Esophagus muscularis mucosa (tissue), 4 donors: ENCODE measurements around the gene ADAMTSL4. TPM values are rescaled to one million over a fixed set of nuclear protein-coding genes. Genes with fewer than 3 reads are reported as not detected.

ENCODE experiments used
- DNase-seq: peaks from one replicate; pipeline ENCODE4 v3.0.0-alpha.2; 2017; ENCODE audit errors: extremely low spot score
- H3K27ac ChIP-seq, 4 donors: fragments of 200-600 bp; sonication (generic); replicated peaks in 1 of 4; 1 replicate in 3 of 4; 2 replicates in 1 of 4; pipeline ENCODE4 v1.5.1; 2016 to 2019; ENCODE audit warnings: mild to moderate bottlenecking in 1 of 4
- H3K27me3 ChIP-seq, 4 donors: fragments of 200-600 bp; sonication (generic); one replicate each; pipeline versions ENCODE4 v1.5.1 to v1.6.0; 2016 to 2019
- H3K36me3 ChIP-seq, 4 donors: fragments of 200-600 bp; sonication (generic); one replicate each; pipeline ENCODE4 v1.5.1; 2016 to 2019
- H3K4me1 ChIP-seq, 4 donors: fragments of 200-600 bp; sonication (generic); one replicate each; pipeline ENCODE4 v1.5.1; 2016 to 2019
- H3K4me3 ChIP-seq, 4 donors: fragments of 200-600 bp; sonication (generic); 1 replicate in 2 of 4; 2 replicates in 2 of 4; pipeline ENCODE4 v1.5.1; 2016 to 2019; ENCODE audit warnings: mild to moderate bottlenecking in 4 of 4, moderate library complexity in 1 of 4
- H3K9me3 ChIP-seq, 4 donors: fragments of 200-600 bp; sonication (generic); 1 replicate in 3 of 4; 2 replicates in 1 of 4; pipeline ENCODE4 v1.5.1; 2016 to 2019
- EP300 ChIP-seq: sonication (generic); formaldehyde crosslinking; IDR thresholded peaks from one replicate; pipeline ENCODE4 v1.6.1; 2017; ENCODE audit warnings: antibody characterized with exemption
- POLR2A ChIP-seq: fragments of 450-650 bp; IDR thresholded peaks from one replicate; pipeline ENCODE4 v1.6.1; 2017; ENCODE audit warnings: antibody characterized with exemption, moderate library complexity, mild to moderate bottlenecking, low read depth
- POLR2AphosphoS5 ChIP-seq, 2 donors: sonication (generic); formaldehyde crosslinking; IDR thresholded peaks; one replicate each; pipeline ENCODE4 v1.6.1; 2017; ENCODE audit warnings: antibody characterized with exemption in 2 of 2
- WGBS: methylation state at CpG from one replicate; pipeline ENCODE4 v1.1.5; 2018; 5-methylcytosine and 5-hydroxymethylcytosine counted together
- intact Hi-C: fragments of 100-400 bp; cut with DNase I; formaldehyde crosslinking; loops from one replicate; pipeline ENCODE4 v1.15.1; 2023
- total RNA-seq, 4 donors: library from RNA; depleted of rRNA; stranded (reverse); fragments of >200 nt; gene quantifications; one replicate each; pipeline versions ENCODE4 v1.1.0 to v1.2.1, GENCODE V29; 2016
- TF ChIP-seq, protein P1 (sequence below), 3 experiments: fragments of 200-600 bp in 2 of 3; fragments of 450-650 bp in 1 of 3; sonication (generic) in 2 of 3; IDR thresholded peaks; one replicate each; pipeline ENCODE4 v1.5.1; 2017 to 2019; ENCODE audit warnings: antibody characterized with exemption in 3 of 3, mild to moderate bottlenecking in 2 of 3, moderate library complexity in 1 of 3

Gene ADAMTSL4
- total RNA-seq, 4 donors from 2014 or later: 33.6 to 86.1 (median 48.2) TPM

DNA sequence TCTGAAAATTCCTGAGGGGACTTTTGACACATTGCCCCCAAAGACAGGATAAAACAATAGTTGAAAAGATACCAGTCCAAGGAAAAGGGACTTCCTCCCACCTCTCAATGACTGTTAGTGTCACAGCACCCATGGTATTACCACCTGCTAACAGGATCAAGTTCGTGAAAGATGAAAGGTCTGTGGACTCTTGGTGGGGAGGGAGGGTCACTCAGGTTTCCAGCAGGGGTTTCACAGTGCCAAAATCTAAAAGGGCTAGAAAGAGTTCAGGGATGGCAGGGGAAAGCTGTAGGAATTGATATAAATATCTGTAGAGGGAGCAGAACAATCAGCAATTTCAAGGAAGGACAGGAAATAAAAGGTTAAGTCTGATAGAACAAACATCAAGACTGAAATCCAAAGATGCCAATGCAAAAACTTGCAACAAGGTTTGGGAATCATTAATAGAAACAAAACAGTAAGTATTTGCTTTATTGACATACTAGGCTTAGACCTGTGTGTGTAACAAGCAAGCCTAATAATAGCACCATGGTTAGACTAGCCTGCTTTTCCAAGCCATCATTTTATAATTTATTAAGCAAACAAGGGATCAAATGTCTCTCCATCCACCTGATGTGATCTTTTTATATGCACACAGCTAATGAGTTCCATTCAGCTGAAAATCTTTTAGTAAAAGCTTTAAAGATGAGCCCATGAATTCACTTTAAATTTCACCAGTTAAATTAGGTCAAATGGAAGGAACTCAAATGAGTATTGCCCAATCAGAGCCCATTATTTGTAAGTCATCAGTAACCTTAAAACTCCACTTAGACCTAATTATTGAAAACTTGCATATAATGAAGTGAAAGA, 26.5 kb downstream of the ADAMTSL4 start:
- Histone ChIP-seq H3K4me3 (peak overlapping the region; percentile 64 to 100 (median 88)), H3K9me3 (no peaks in the 10 kb centered on the region), H3K27ac (peak overlapping the region; percentile 93 to 100 (median 98)), H3K36me3 (peaks cover 44 to 83% (median 64%) of the 10 kb centered on the region in 4 donors), H3K4me1 (peaks cover 46 to 62% (median 60%) of the 10 kb centered on the region in 4 donors), H3K27me3 (no peaks in the 10 kb centered on the region)
- intact Hi-C loops: loop anchor here (5.0 kb wide), 1 partner anchor 47 kb away; no protein-coding TSS in a partner anchor
- peak in 1 of 2 donors; percentile 54 for TF ChIP-seq POLR2AphosphoS5 (IDR thresholded peaks at IDR 0.05)
- TF ChIP-seq EP300: no peak
- no peak for DNase-seq
- WGBS: 12% methylated on average over 1 of the region's 1 CpG

DNA sequence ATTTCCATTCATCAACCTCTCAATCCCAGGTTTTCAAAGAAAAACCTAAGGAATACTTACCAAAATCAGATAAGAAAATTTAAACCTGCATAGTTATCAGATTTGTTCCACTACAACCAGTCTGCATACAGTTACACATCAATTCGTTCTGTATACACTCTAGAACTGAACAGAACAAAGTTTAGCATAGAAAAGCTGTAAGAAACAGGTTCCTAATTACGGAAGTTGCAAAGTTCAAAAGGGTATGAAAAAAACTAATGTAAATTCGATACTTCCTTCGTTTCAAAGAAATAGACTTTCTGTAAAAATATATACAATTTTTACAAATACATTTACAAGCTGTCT, 27.1 kb downstream of the ADAMTSL4 start:
- Histone ChIP-seq H3K9me3 (no peaks in the 10 kb centered on the region), H3K27me3 (no peaks in the 10 kb centered on the region), H3K4me1 (peaks cover 40 to 62% (median 56%) of the 10 kb centered on the region in 4 donors), H3K36me3 (peaks cover 44 to 77% (median 60%) of the 10 kb centered on the region in 4 donors), H3K27ac (peak overlapping the region; percentile 93 to 100 (median 98)), H3K4me3 (peak overlapping the region; percentile 64 to 100 (median 88))
- intact Hi-C loops: loop anchor here (5.0 kb wide), 1 partner anchor 46 kb away; no protein-coding TSS in a partner anchor
- WGBS: 2% methylated on average over 4 of the region's 4 CpGs
- TF ChIP-seq POLR2AphosphoS5 (IDR thresholded peaks at IDR 0.05): no peak
- TF ChIP-seq EP300: no peak
- TF ChIP-seq, protein P1, sequence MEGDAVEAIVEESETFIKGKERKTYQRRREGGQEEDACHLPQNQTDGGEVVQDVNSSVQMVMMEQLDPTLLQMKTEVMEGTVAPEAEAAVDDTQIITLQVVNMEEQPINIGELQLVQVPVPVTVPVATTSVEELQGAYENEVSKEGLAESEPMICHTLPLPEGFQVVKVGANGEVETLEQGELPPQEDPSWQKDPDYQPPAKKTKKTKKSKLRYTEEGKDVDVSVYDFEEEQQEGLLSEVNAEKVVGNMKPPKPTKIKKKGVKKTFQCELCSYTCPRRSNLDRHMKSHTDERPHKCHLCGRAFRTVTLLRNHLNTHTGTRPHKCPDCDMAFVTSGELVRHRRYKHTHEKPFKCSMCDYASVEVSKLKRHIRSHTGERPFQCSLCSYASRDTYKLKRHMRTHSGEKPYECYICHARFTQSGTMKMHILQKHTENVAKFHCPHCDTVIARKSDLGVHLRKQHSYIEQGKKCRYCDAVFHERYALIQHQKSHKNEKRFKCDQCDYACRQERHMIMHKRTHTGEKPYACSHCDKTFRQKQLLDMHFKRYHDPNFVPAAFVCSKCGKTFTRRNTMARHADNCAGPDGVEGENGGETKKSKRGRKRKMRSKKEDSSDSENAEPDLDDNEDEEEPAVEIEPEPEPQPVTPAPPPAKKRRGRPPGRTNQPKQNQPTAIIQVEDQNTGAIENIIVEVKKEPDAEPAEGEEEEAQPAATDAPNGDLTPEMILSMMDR (IDR thresholded peaks at IDR 0.05): no peak
- TF ChIP-seq POLR2A: no peak
- no peak for DNase-seq

DNA sequence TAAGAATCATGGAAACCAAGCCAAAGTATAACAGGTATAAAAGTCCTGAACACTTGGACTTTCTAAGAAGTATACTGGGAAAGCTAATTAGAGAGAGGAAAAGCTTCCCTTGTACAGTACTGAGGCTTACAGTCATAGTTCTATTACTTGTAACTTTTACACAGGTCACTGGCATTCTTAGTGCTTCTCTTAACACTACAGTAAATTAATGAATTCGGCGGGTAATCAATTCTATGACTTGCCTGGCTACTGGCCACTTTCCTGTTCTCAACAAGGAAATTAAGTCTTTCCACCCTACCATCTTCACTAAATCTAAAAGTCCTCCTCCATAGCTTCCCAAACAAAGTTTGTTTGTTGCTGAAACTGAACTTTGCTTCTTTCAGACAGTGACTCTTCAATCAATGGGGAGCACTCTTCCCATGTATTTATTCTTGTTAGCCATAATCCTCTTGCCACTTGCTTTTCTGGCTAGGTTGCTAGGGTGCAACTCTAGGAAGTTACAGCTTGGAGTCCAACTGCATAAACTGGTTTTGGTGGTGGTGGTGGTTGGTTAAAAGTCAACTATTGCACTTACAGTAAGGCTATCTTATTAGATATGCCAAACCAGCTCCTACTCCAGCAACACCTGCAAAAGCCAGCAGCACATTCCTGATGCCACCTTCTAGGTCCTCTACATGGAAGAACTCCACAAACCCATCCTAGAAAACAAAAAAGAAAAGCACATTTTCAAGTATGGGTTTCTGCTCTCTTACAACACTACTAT, 27.8 kb downstream of the ADAMTSL4 start:
- peaks cover 44 to 70% (median 54%) of the 10 kb centered on the region in 4 donors for H3K36me3 ChIP-seq
- DNase-seq: no peak
- WGBS: 6% methylated on average over 2 of the region's 2 CpGs
- H3K27ac ChIP-seq: peak overlapping the region; percentile 93 to 100 (median 98)
- intact Hi-C loops: loop anchor here (5.0 kb wide), 1 partner anchor 45 kb away; no protein-coding TSS in a partner anchor
- peaks cover 34 to 58% (median 50%) of the 10 kb centered on the region in 4 donors for H3K4me1 ChIP-seq
- H3K9me3 ChIP-seq: no peaks in the 10 kb centered on the region
- H3K4me3 ChIP-seq: peak overlapping the region; percentile 64 to 100 (median 88)
- no peak for TF ChIP-seq EP300
- TF ChIP-seq POLR2AphosphoS5 (IDR thresholded peaks at IDR 0.05): peak in 1 of 2 donors; percentile 52
- H3K27me3 ChIP-seq: no peaks in the 10 kb centered on the region

DNA sequence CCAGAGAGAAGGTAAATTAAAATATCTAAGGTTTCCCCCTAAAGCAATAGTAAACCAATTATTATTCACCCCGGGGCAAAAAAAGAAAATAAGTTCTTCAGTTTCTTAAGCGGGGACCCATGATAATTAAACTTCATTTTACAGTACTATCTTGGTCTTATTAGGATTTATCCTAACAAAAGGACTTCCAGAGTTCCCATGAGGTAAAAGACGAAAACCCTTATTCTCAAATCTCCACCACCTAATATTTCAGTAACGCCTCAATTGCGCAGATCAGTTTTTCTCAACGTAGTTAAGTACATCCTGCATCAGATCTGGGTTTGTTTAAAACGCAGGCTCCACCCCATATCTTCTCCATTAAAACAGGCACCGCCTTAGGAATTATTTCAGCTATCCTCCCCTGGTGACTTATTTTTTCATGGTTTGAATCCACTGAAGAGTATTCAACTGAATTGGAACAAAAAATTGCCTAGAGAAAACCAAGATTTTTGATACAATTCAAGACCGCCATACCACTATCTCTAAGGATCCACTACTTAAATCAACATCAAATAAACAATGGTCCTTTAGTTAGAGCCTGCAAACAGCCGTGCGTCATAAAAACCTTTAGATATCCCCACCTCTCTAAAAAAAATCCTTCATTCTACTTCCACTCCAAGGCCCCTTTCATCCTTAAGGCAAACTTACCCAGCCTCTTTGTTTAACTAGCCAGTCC, 28.5 kb downstream of the ADAMTSL4 start:
- no peak for DNase-seq
- TF ChIP-seq POLR2AphosphoS5 (IDR thresholded peaks at IDR 0.05): peak in 1 of 2 donors; percentile 57
- TF ChIP-seq, protein P1 (IDR thresholded peaks at IDR 0.05): no peak
- TF ChIP-seq EP300: no peak
- no peak for TF ChIP-seq POLR2A
- Histone ChIP-seq H3K27ac (peak overlapping the region; percentile 93 to 100 (median 98)), H3K9me3 (no peaks in the 10 kb centered on the region), H3K4me1 (peaks cover 26 to 50% (median 42%) of the 10 kb centered on the region in 4 donors), H3K4me3 (peak overlapping the region; percentile 64 to 100 (median 88)), H3K36me3 (peaks cover 40 to 63% (median 46%) of the 10 kb centered on the region in 4 donors), H3K27me3 (no peaks in the 10 kb centered on the region)
- intact Hi-C loops: loop anchor here (5.0 kb wide), 1 partner anchor 45 kb away; no protein-coding TSS in a partner anchor
- WGBS: under 1% methylated on average over 11 of the region's 11 CpGs
